Lung (tissue), 12 donors: Measurements from ENCODE around the gene KLHL24. TPM values are rescaled to one million over a fixed set of nuclear protein-coding genes. Genes with fewer than 3 reads are reported as not detected.
"Not testable (repeated sequence)": the region's sequence is repeated elsewhere in the genome, so short reads cannot be mapped to it uniquely, and the experiment has no call there.

Experiments
- ATAC-seq: fragments of 200-7000 bp; cut with Tn5 transposase; one replicate; pipeline ENCODE4 v1.9.1; 2020; ENCODE audit warnings: moderate number of reproducible peaks; ENCODE audit not compliant: insufficient read depth, low FRiP score
- DNase-seq, 3 donors: peaks; one replicate each; pipeline ENCODE4 v3.0.0-alpha.2; 2013 to 2017
- H3K27ac ChIP-seq, 2 donors: one replicate each; pipeline ENCODE4 v1.5.1; 2013; ENCODE audit warnings: mild to moderate bottlenecking in 2 of 2, moderate library complexity in 2 of 2, control low read depth in 1 of 2, inconsistent platforms in 1 of 2, low read depth in 1 of 2, low read length in 1 of 2
- H3K27me3 ChIP-seq, 3 donors: one replicate each; pipeline ENCODE4 v1.5.1; 2013; ENCODE audit warnings: low read length in 2 of 3; ENCODE audit not compliant: control insufficient read depth in 3 of 3, insufficient read depth in 3 of 3
- H3K36me3 ChIP-seq, 4 donors: one replicate each; pipeline ENCODE4 v1.5.1; 2013; ENCODE audit warnings: low read length in 4 of 4, mild to moderate bottlenecking in 1 of 4, moderate library complexity in 1 of 4; ENCODE audit not compliant: control insufficient read depth in 4 of 4, insufficient read depth in 4 of 4
- H3K4me1 ChIP-seq, 5 donors: one replicate each; pipeline ENCODE4 v1.5.1; 2013; ENCODE audit warnings: low read length in 5 of 5, mild to moderate bottlenecking in 2 of 5, moderate library complexity in 1 of 5; ENCODE audit not compliant: control insufficient read depth in 5 of 5, insufficient read depth in 5 of 5
- H3K4me3 ChIP-seq: one replicate; pipeline ENCODE4 v1.5.1; 2013; ENCODE audit warnings: mild to moderate bottlenecking, control low read depth, moderate library complexity
- H3K9ac ChIP-seq, 2 donors: one replicate each; pipeline ENCODE4 v1.5.1; 2013; ENCODE audit warnings: low read length in 2 of 2, control low read depth in 1 of 2; ENCODE audit not compliant: insufficient read depth in 1 of 2
- H3K9me3 ChIP-seq, 4 donors: one replicate each; pipeline ENCODE4 v1.5.1; 2013; ENCODE audit warnings: low read length in 3 of 4, mild to moderate bottlenecking in 1 of 4, moderate library complexity in 1 of 4; ENCODE audit not compliant: control insufficient read depth in 4 of 4, insufficient read depth in 3 of 4
- CTCF ChIP-seq: IDR thresholded peaks from 2 replicates; pipeline ENCODE4 v1.5.1; 2012; ENCODE audit warnings: mild to moderate bottlenecking; ENCODE audit errors: control extremely low read depth, extremely low read depth
- WGBS, 2 donors: extraction: QIAGEN DNeasy Blood & Tissue Kit; methylation state at CpG; one replicate each; pipeline ENCODE4 v1.1.7; 2013; 5-methylcytosine and 5-hydroxymethylcytosine counted together
- polyA plus RNA-seq, 2 donors: library from polyadenylated mRNA; stranded (reverse); fragments of 200-250 nt; gene quantifications; one replicate each; pipeline ENCODE4 v1.2.1, GENCODE V29; 2013
- total RNA-seq, 2 donors: library from RNA; depleted of rRNA in 1 of 2; stranded (reverse); fragments of >200 nt in 1 of 2; gene quantifications; one replicate each; pipeline ENCODE4 v1.2.1, GENCODE V29; 2014 to 2021
- donor health status: control.
- donor health status: control.
- donor health status: Bipolar disorder and iron deficiency.
- donor health status: healthy.
- donor health status: DM: yes; HTN: yes; CAD: no.

KLHL24 gene
- total and polyA plus RNA-seq, 4 donors, result 14.3 to 352 (median 37.9) TPM

GRCh38 chr3:183688874-183689273, 53.5 kb downstream of the KLHL24 start:
- H3K27ac ChIP-seq, result no peak overlapping the region
- no peaks in the 10 kb centered on the region for H3K9me3 ChIP-seq
- DNase-seq, result peak in 2 of 3 donors; percentile 49 to 73
- no peak for TF ChIP-seq CTCF
- no peak overlapping the region for H3K9ac ChIP-seq
- no peak overlapping the region for H3K4me3 ChIP-seq
- H3K27me3 ChIP-seq, result no peaks in the 10 kb centered on the region
- 58 to 82% methylated on average over 3 of the region's 3 CpGs for WGBS, 2 donors
- ATAC-seq, result no peak
- H3K36me3 ChIP-seq, result no peaks in the 10 kb centered on the region
- peaks cover 0 to 1% (median 0%) of the 10 kb centered on the region in 5 donors for H3K4me1 ChIP-seq

- not testable (repeated sequence) for H3K4me3 ChIP-seq, H3K4me1 ChIP-seq, H3K9ac ChIP-seq, H3K27ac ChIP-seq, H3K27me3 ChIP-seq, ATAC-seq, DNase-seq, H3K9me3 ChIP-seq, H3K36me3 ChIP-seq
- WGBS, 2 donors, result 96 to 97% methylated on average over 5 of the region's 5 CpGs
These were observed 54.2 kb downstream of the KLHL24 start for GRCh38 chr3:183689621-183690020.

GRCh38 chr3:183690402-183690995, 55.1 kb downstream of the KLHL24 start:
- WGBS, 2 donors, result 93 to 96% methylated on average over 11 of the region's 11 CpGs
- Histone ChIP-seq H3K27me3 (no peaks in the 10 kb centered on the region), H3K4me1 (peaks cover 0 to 3% (median 0%) of the 10 kb centered on the region in 5 donors), H3K9me3 (no peaks in the 10 kb centered on the region), H3K9ac (no peak overlapping the region), H3K4me3 (no peak overlapping the region), H3K27ac (no peak overlapping the region), H3K36me3 (no peaks in the 10 kb centered on the region)
- ATAC-seq, result no peak
- no peak for DNase-seq
- no peak for TF ChIP-seq CTCF

- no peak for TF ChIP-seq CTCF
- Histone ChIP-seq H3K4me1 (peaks cover 0 to 3% (median 0%) of the 10 kb centered on the region in 5 donors), H3K4me3 (no peak overlapping the region), H3K9me3 (no peaks in the 10 kb centered on the region), H3K27me3 (no peaks in the 10 kb centered on the region), H3K36me3 (no peaks in the 10 kb centered on the region), H3K27ac (no peak overlapping the region), H3K9ac (no peak overlapping the region)
- no peak for ATAC-seq
- DNase-seq, result no peak
- 96 to 98% methylated on average over 10 of the region's 10 CpGs for WGBS, 2 donors
These were observed 57.0 kb downstream of the KLHL24 start for GRCh38 chr3:183692436-183692835.
